ENCODE results near the gene OSBPL10. TPM values are rescaled to one million over a fixed set of nuclear protein-coding genes. Genes with fewer than 3 reads are reported as not detected.

The OSBPL10 gene
- total and polyA plus RNA-seq, 7 donors: 2.3 to 77.7 (median 8.5) TPM

- Histone ChIP-seq H3K9me3 (no peaks in the 10 kb centered on the region), H3K4me1 (no peaks in the 10 kb centered on the region), H3K27me3 (no peaks in the 10 kb centered on the region), H3K4me3 (no peak overlapping the region), H3K36me3 (peaks cover 0 to 52% (median 7%) of the 10 kb centered on the region in 4 donors), H3K27ac (no peak overlapping the region)
- TF ChIP-seq EP300 (IDR thresholded peaks at IDR 0.05) (no peak), POLR2A (IDR thresholded peaks at IDR 0.05) (no peak), CTCF (IDR thresholded peaks at IDR 0.05) (no peak), POLR2AphosphoS5 (IDR thresholded peaks at IDR 0.05) (no peak)
- WGBS, 2 donors: 83 to 95% methylated on average over 3 of the region's 3 CpGs
- intact Hi-C loops (cut with DNase I): no loop called here
- no peak for DNase-seq
These were observed 359.7 kb downstream of the OSBPL10 start for GRCh38 chr3:31621314-31621713.

GRCh38 chr3:31620656-31621055, 360.4 kb downstream of the OSBPL10 start:
- intact Hi-C loops (cut with DNase I): no loop called here
- Histone ChIP-seq H3K9me3 (no peaks in the 10 kb centered on the region), H3K27ac (no peak overlapping the region), H3K36me3 (peaks cover 0 to 45% (median 7%) of the 10 kb centered on the region in 4 donors), H3K4me3 (no peak overlapping the region), H3K27me3 (no peaks in the 10 kb centered on the region), H3K4me1 (no peaks in the 10 kb centered on the region)
- TF ChIP-seq EP300 (IDR thresholded peaks at IDR 0.05) (no peak), CTCF (IDR thresholded peaks at IDR 0.05) (no peak), POLR2AphosphoS5 (IDR thresholded peaks at IDR 0.05) (no peak), POLR2A (IDR thresholded peaks at IDR 0.05) (no peak)
- DNase-seq: no peak
- WGBS, 2 donors: 85 to 87% methylated on average over 1 of the region's 1 CpG

- intact Hi-C loops (cut with DNase I): no loop called here
- Histone ChIP-seq H3K27ac (no peak overlapping the region), H3K4me3 (no peak overlapping the region), H3K36me3 (peaks cover 0 to 24% (median 0%) of the 10 kb centered on the region in 4 donors), H3K27me3 (no peaks in the 10 kb centered on the region), H3K4me1 (peaks cover 0 to 11% (median 0%) of the 10 kb centered on the region in 4 donors), H3K9me3 (no peaks in the 10 kb centered on the region)
- WGBS, 2 donors: 83 to 84% methylated on average over 2 of the region's 2 CpGs
- TF ChIP-seq CTCF (IDR thresholded peaks at IDR 0.05): no peak
- no peak for TF ChIP-seq POLR2A (IDR thresholded peaks at IDR 0.05)
- TF ChIP-seq POLR2AphosphoS5 (IDR thresholded peaks at IDR 0.05): no peak
- TF ChIP-seq EP300 (IDR thresholded peaks at IDR 0.05): no peak
- DNase-seq: no peak
These were observed 364.4 kb downstream of the OSBPL10 start for GRCh38 chr3:31616711-31617110.

GRCh38 chr3:31615071-31615875, 365.8 kb downstream of the OSBPL10 start:
- no peak overlapping the region for H3K27ac ChIP-seq
- intact Hi-C loops (cut with DNase I): no loop called here
- WGBS, 2 donors: 65 to 80% methylated on average over 4 of the region's 4 CpGs
- H3K27me3 ChIP-seq: no peaks in the 10 kb centered on the region
- H3K4me1 ChIP-seq: peaks cover 0 to 11% (median 0%) of the 10 kb centered on the region in 4 donors
- peaks cover 0 to 17% (median 2%) of the 10 kb centered on the region in 4 donors for H3K36me3 ChIP-seq
- DNase-seq: no peak
- H3K9me3 ChIP-seq: no peaks in the 10 kb centered on the region
- TF ChIP-seq POLR2AphosphoS5 (IDR thresholded peaks at IDR 0.05): no peak
- TF ChIP-seq EP300 (IDR thresholded peaks at IDR 0.05): no peak
- TF ChIP-seq POLR2A (IDR thresholded peaks at IDR 0.05): no peak
- no peak overlapping the region for H3K4me3 ChIP-seq

- Histone ChIP-seq H3K27me3 (no peaks in the 10 kb centered on the region), H3K36me3 (peaks cover 0 to 7% (median 2%) of the 10 kb centered on the region in 4 donors)
These were observed 366.7 kb downstream of the OSBPL10 start for GRCh38 chr3:31614162-31614921.

More at GRCh38 chr3:31614162-31614921, 366.7 kb downstream of the OSBPL10 start:
- Histone ChIP-seq H3K27ac (no peak overlapping the region), H3K4me1 (peaks cover 0 to 16% (median 0%) of the 10 kb centered on the region in 4 donors), H3K4me3 (no peak overlapping the region), H3K9me3 (no peaks in the 10 kb centered on the region)
- DNase-seq: no peak
- intact Hi-C loops (cut with DNase I): no loop called here
- no peak for TF ChIP-seq CTCF (IDR thresholded peaks at IDR 0.05)
- no peak for TF ChIP-seq POLR2AphosphoS5 (IDR thresholded peaks at IDR 0.05)
- TF ChIP-seq EP300 (IDR thresholded peaks at IDR 0.05): no peak
- TF ChIP-seq POLR2A (IDR thresholded peaks at IDR 0.05): no peak
- WGBS, 2 donors: 76 to 82% methylated on average over 5 of the region's 5 CpGs
